ELR (cell line): ENCODE data around the gene IFNA8.
A peak's percentile ranks its signal among the peaks of the same experiment; 100 is the strongest.
"Not testable (repeated sequence)": the region's sequence is repeated elsewhere in the genome, so short reads cannot be mapped to it uniquely, and the experiment has no call there.

Experiments used
- DNase-seq: peaks from one replicate; pipeline ENCODE4 v3.0.0-alpha.2; 2015; ENCODE audit warnings: low read depth

IFNA8 gene

GRCh38 chr9:21428235-21428634 lies 19.3 kb downstream of the IFNA8 start:
- DNase-seq, result no peak

GRCh38 chr9:21429191-21429590 lies 20.3 kb downstream of the IFNA8 start:
- DNase-seq, result no peak

DNA sequence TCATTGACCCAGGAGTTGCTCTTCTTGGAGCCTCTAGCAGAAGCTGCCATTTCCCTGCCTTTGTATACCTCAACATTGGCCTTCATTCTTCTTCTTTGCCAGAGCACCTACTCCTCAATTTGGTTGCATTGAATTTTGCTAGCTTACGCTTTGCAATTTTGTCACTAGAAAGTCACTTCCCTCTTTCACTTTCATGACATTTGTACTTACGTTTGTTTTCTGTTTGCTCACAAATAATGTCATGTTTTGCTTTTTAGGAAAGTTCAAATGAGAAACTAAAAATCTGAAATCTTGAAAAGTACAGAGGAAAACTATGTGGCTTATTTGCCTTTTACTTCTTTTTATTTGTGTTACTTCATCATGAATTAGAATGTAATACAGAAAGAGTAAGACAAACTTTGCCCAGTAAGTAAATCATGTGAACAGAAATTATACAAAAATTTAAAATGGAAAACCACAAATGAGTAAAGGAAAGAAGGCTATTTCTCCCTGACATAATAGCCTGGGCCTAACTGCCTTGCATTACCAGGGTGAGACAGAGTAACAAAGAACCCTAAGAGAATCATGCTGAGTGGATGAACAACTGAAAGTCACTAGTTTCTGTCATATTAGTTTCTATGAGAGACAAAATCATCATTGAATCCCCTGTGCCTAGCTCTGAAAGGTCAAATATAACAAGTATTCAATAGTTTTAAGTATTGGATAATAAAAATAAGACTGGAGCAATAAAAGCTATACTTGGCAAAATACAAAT lies 23.9 kb downstream of the IFNA8 start:
- DNase-seq, result no peak

DNA sequence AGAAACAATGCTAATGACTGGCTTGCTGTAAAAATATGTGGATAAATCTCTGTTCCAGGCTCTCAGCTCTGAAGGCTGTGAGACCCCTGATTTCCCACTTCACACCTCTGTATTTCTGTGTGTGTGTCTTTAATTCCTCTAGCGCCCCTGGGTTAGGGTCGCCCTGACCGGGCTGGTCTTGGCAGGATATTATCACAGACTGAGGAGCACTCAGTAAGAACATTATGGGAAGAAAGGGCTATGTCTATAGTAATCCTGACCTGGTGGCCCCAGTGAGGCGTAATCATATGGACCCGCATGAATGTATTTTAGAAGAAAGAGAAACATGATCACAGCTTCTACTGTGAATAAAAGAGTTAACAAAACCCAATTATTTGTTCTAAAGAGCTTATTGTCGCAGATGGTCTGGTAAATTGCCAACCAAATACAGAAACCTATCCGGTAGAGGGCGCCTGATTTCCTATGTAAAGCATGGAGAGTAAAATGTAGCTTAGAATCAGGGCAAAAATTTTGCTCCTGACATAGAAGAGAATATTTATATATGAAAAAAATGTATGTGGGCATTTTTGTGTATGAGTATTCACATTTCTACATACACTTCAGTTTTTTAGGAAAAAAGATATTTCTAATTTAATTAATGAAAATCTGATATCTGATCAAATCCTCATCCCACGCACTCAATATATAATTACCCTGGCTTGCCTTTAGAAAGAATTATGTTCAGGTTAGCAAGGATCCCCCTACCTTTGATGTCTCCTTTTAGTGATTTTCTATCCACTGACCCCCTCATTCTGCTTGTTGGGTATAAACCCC lies 25.5 kb downstream of the IFNA8 start:
- DNase-seq, result peak; percentile 85

- not testable (repeated sequence) for DNase-seq
These were observed 26.1 kb downstream of the IFNA8 start for GRCh38 chr9:21435015-21435383.

GRCh38 chr9:21440139-21440538 lies 31.2 kb downstream of the IFNA8 start, which contains the start of gene IFNA1:
IFNA1 (plus strand) TSS chr9:21440439; CDS start chr9:21440508, 69 bp downstream.
- DNase-seq, result no peak

DNA sequence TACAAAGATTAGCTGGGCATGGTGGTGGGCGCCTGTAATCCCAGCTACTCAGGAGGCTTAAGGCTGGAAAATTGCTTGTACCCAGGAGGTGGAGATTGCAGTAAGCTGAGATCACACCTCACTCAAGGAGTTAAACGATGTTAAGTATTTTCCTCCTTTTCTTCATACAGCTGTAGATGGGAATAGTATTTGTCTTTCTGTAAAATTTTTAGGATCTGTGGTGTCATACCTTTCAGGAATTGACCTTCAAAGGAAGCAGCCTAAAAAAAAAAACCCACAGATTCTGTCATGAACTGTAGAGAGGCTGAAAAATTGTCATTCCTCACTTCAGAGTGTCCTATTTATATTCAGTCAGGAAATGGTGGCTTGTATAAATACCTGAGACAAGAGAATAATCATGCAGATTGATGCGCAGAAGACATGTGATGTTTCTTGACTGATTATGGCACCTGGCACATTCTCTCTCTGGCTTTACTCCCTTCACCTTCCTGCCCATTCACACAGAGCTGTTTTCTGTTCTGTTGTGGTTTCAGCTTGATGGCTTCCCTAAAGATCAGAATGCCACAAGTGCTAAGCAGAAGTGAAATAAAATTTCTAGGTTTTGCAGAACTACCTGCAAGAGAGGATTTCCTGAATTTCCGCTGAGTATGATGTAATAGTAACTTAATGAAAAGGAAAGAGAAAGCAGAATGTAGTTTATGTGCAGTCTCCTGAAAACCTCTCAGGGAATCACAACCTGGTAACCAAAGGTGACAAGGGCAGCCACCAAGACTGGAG lies 35.1 kb downstream of the IFNA8 start:
- DNase-seq, result no peak

DNA sequence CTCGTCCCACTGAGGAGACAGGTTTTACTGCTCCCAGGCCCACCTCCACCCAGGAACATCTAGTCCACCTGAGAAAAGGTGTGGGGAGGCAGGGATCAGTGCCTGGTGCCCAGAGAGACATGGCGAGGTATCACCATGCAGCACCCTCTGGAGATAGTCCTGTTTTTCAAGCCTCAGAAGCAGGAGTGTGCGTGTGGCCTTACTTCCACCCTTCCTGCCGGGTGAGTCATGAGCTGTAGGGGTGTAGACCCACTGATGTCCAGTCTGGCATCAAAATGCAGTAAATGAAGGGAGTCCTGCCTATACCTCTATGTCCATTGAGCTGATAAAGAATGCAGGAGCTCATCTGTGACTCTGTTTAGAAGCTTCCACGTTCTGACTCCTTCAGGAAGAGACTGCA lies 40.4 kb downstream of the IFNA8 start:
- DNase-seq, result peak; percentile 26

DNA sequence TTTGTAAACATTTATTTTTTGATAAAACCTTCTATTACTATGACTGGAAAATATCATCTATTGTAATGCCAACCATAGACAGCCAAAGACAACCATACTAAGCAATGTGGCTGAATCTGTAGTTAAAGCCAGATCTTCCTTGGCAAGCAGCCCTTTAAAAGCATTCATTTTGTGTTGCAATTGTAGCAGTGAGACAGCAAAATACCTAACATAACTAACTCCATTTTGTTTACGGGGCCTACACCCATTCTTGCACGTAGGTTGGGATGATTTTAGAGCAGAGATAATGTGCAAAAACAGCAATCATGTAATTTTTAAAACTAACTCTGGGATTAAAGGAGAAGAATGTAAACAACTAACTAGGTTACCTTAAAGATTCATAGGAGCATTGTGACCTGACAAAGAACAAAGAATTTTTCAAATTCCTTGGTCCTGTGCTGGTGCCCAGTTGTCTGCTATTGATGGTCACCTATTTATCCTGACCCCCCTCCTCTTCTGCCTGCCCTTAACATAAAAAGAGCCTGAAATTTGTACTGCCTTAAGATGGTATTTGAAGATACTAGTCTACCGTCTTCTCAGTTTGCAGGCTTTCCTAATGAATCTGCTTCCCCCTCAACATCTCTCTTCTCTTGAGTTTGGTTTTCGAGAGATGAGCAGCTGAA lies 41.9 kb downstream of the IFNA8 start:
- DNase-seq, result no peak

DNA sequence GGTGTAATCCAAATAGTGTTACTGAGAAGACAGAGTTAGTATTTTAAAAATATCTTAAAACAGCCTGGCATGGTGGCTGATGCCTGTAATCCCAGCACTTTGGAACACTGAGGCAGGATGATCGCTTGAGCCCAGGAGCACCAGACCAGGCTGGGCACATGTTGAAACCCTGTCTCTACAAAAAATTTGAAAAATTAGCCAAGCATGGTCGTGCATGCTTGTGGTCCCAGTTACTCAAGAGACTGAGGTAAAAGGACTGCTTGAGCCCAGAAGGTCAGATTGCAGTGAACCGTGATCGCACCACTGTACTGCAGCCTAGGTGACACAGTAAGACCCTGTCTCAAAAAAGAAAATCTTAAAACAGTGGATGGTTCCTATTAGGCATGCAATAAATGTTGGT lies 43.8 kb downstream of the IFNA8 start:
- DNase-seq, result no peak

DNA sequence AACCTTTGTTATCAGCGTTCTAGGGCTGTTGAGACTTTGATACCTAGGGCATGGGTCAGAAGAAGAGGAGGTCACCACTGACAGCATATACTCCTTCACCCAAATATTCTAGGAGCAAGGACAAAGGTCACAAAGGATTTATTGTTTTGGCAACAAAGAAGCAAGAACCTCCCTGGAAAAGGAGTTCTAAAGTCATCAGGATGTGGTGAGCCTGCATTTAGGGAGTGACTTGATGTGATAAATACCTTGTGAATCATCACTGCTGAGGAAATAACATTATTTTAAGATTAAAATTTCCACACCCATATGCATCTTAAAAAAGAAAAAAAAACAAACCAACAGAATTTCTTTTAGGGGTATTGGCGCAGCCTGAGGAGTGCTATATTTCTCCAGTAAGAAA lies 45.2 kb downstream of the IFNA8 start:
- DNase-seq, result peak; percentile 65

- DNase-seq, result peak; percentile 61
These were observed 46.4 kb downstream of the IFNA8 start for GRCh38 chr9:21455320-21455719.
